MV-4-11 (cell line): ENCODE measurements around the gene WDR83.
A peak's percentile ranks its signal among the peaks of the same experiment; 100 is the strongest.
"Not testable (repeated sequence)": the region's sequence is repeated elsewhere in the genome, so short reads cannot be mapped to it uniquely, and the experiment has no call there.

ENCODE experiments used
- DNase-seq: peaks from one replicate; lab custom pipeline; 2025; lab: John Stamatoyannopoulos, UW

The WDR83 gene

GRCh38 chr19:12666265-12667048, at the start of gene WDR83, which contains the start of gene MAN2B1:
TSS of gene WDR83 (plus strand) at chr19:12666807. CDS start at chr19:12669791, 2,984 bp downstream.
TSS of gene MAN2B1 (minus strand) at chr19:12666742. CDS start at chr19:12666701, 41 bp downstream.
- DNase-seq, result peak; percentile 81

- DNase-seq, result no peak
These were observed 49.0 kb upstream of the WDR83 start for GRCh38 chr19:12617646-12618045.

- DNase-seq, result not testable (repeated sequence)
These were observed 45.2 kb upstream of the WDR83 start for GRCh38 chr19:12621253-12622024.

- no peak for DNase-seq
These were observed 43.1 kb upstream of the WDR83 start for GRCh38 chr19:12623361-12624031.

- no peak for DNase-seq
These were observed 39.6 kb upstream of the WDR83 start for GRCh38 chr19:12626958-12627357.

- peak; percentile 40 for DNase-seq
These were observed 38.3 kb upstream of the WDR83 start for GRCh38 chr19:12628040-12629022.

GRCh38 chr19:12629215-12629614, 37.4 kb upstream of the WDR83 start:
- DNase-seq, result no peak

- DNase-seq, result no peak
These were observed 30.0 kb upstream of the WDR83 start for GRCh38 chr19:12636631-12637030.

GRCh38 chr19:12638611-12639182, 27.9 kb upstream of the WDR83 start:
- no peak for DNase-seq

GRCh38 chr19:12639901-12640613, 26.6 kb upstream of the WDR83 start:
- DNase-seq, result peak; percentile 84

- no peak for DNase-seq
These were observed 25.2 kb upstream of the WDR83 start for GRCh38 chr19:12641456-12641855.

GRCh38 chr19:12642506-12642905, 24.1 kb upstream of the WDR83 start:
- no peak for DNase-seq

GRCh38 chr19:12643716-12644115, 22.9 kb upstream of the WDR83 start:
- not testable (repeated sequence) for DNase-seq

GRCh38 chr19:12646551-12646950, 20.1 kb upstream of the WDR83 start:
- no peak for DNase-seq

- DNase-seq, result no peak
These were observed 19.6 kb upstream of the WDR83 start for GRCh38 chr19:12647047-12647446.

GRCh38 chr19:12647490-12648071, 19.0 kb upstream of the WDR83 start:
- no peak for DNase-seq

- no peak for DNase-seq
These were observed 18.5 kb upstream of the WDR83 start for GRCh38 chr19:12648088-12648487.

GRCh38 chr19:12649941-12650340, 16.7 kb upstream of the WDR83 start:
- DNase-seq, result no peak

GRCh38 chr19:12652219-12652618, 14.4 kb upstream of the WDR83 start:
- DNase-seq, result no peak

GRCh38 chr19:12655546-12655945, 11.1 kb upstream of the WDR83 start:
- DNase-seq, result no peak
